HG03342 (cell line): ENCODE results near the gene NABP1.
A peak's percentile ranks its signal among the peaks of the same experiment; 100 is the strongest.

ENCODE experiments used
- ATAC-seq: cut with Tn5 transposase; IDR thresholded peaks from one replicate; pipeline ENCODE4 v1.9.1; 2021; ENCODE audit warnings: mild to moderate bottlenecking, moderate library complexity; ENCODE audit not compliant: unreplicated experiment

NABP1 gene

GRCh38 chr2:191646163-191646902 lies 31.6 kb upstream of the NABP1 start:
- no peak for ATAC-seq

GRCh38 chr2:191649519-191649918 lies 28.4 kb upstream of the NABP1 start:
- ATAC-seq, result no peak

- peak; percentile 98 for ATAC-seq
These were observed 26.8 kb upstream of the NABP1 start for GRCh38 chr2:191650896-191651773.

GRCh38 chr2:191653667-191654391 lies 24.1 kb upstream of the NABP1 start:
- ATAC-seq, result no peak

GRCh38 chr2:191656391-191656790 lies 21.5 kb upstream of the NABP1 start:
- no peak for ATAC-seq

- ATAC-seq, result no peak
These were observed 21.1 kb upstream of the NABP1 start for GRCh38 chr2:191656792-191657191.

- no peak for ATAC-seq
These were observed 20.0 kb upstream of the NABP1 start for GRCh38 chr2:191657977-191658376.

GRCh38 chr2:191659198-191659597 lies 18.7 kb upstream of the NABP1 start:
- ATAC-seq, result no peak

- no peak for ATAC-seq
These were observed 17.4 kb upstream of the NABP1 start for GRCh38 chr2:191660575-191660974.

GRCh38 chr2:191661097-191661924 lies 16.6 kb upstream of the NABP1 start:
- ATAC-seq, result no peak

- ATAC-seq, result no peak
These were observed 12.9 kb upstream of the NABP1 start for GRCh38 chr2:191664823-191665677.

GRCh38 chr2:191666226-191666625 lies 11.7 kb upstream of the NABP1 start:
- ATAC-seq, result no peak

GRCh38 chr2:191666732-191667131 lies 11.2 kb upstream of the NABP1 start:
- ATAC-seq, result peak; percentile 69

- peak; percentile 61 for ATAC-seq
These were observed 7.9 kb upstream of the NABP1 start for GRCh38 chr2:191670076-191670475.

- ATAC-seq, result no peak
These were observed 7.1 kb upstream of the NABP1 start for GRCh38 chr2:191670787-191671186.

- peak; percentile 61 for ATAC-seq
These were observed 1.9 kb upstream of the NABP1 start for GRCh38 chr2:191675807-191676721.

GRCh38 chr2:191676790-191677645 lies 918 bp upstream of the NABP1 start:
- peak; percentile 33 for ATAC-seq
